Choroid plexus epithelial cell (primary cell): ENCODE results near the gene GALC.
"Not testable (repeated sequence)": the region's sequence is repeated elsewhere in the genome, so short reads cannot be mapped to it uniquely, and the experiment has no call there.

Source experiments
- DNase-seq: peaks from one replicate; pipeline ENCODE4 v3.0.0-alpha.2; 2010; ENCODE audit warnings: low read depth
- H3K4me3 ChIP-seq: 2 replicates; pipeline ENCODE4 v1.5.1; 2011; ENCODE audit warnings: low read depth, mild to moderate bottlenecking, control low read depth, low read length, moderate library complexity
- CTCF ChIP-seq: conservative IDR thresholded peaks from 2 replicates; pipeline ENCODE4 v1.5.1; 2011; ENCODE audit warnings: low read depth, mild to moderate bottlenecking, control low read depth, inconsistent platforms, low read length, moderate library complexity

GALC gene

DNA sequence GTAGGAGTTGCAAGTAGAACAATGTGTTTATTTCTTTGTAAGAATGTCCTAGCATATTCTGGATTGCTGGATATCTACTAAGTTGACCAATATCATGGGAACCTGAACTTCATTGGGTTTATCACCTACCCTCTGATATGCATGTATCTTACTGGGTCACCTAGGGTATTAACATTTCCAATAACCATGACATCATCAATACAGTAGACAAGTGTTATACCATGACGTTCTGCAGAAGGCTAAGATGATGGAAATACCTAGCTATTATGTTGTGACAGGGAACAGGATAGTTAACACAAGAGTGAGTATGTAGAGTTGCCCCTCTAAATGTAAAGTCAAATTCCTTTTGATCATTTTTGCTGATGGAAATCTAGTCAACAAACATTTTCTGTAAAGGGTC, 37.9 kb upstream of the GALC start:
- H3K4me3 ChIP-seq = no peak overlapping the region
- no peak for DNase-seq
- no peak for TF ChIP-seq CTCF

DNA sequence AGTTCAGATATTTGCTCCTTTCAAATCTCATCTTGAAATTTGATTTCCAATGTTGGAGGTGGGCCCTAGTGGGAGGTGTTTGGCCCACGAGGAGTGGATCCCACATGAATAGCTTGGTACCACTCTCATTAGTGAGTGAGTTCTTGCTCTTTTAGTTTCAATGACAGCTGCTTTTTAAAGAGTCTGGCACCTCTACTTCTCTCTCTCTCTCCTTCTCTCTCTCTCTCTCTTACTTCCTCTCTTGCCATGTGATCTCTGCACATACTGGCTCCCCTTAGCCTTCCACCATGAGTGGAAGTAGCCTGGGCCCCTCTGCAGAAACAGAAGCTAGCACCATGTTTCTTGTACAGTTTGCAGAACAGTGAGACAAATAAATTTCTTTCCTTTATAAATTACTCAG, 37.1 kb upstream of the GALC start:
- no peak for TF ChIP-seq CTCF
- H3K4me3 ChIP-seq = no peak overlapping the region
- no peak for DNase-seq

- DNase-seq = no peak
- TF ChIP-seq CTCF = no peak
- H3K4me3 ChIP-seq = no peak overlapping the region
These were observed 36.5 kb upstream of the GALC start for GRCh38 chr14:88029500-88029899.

- TF ChIP-seq CTCF = no peak
- DNase-seq = no peak
- no peak overlapping the region for H3K4me3 ChIP-seq
These were observed 33.9 kb upstream of the GALC start for GRCh38 chr14:88026890-88027289.

DNA sequence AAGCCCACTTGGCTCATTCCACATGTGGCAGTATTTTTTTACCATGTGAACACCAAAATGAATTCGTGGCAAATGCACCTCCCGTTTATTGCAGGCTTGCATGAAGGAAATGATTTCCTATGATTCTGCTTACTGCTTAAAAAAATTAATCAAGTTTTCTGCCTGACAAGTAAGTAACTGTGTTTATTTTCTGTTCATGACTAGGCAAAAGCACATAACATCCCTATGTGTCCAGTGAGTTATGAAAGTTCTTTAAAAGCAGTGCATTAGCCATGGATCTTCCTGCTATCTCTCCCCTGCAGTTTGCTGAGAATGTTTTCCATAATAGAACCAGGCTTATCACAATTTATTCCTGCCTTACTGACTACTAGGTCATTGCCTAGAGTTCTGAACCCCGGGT, 32.3 kb upstream of the GALC start:
- DNase-seq = no peak
- no peak overlapping the region for H3K4me3 ChIP-seq
- no peak for TF ChIP-seq CTCF

DNA sequence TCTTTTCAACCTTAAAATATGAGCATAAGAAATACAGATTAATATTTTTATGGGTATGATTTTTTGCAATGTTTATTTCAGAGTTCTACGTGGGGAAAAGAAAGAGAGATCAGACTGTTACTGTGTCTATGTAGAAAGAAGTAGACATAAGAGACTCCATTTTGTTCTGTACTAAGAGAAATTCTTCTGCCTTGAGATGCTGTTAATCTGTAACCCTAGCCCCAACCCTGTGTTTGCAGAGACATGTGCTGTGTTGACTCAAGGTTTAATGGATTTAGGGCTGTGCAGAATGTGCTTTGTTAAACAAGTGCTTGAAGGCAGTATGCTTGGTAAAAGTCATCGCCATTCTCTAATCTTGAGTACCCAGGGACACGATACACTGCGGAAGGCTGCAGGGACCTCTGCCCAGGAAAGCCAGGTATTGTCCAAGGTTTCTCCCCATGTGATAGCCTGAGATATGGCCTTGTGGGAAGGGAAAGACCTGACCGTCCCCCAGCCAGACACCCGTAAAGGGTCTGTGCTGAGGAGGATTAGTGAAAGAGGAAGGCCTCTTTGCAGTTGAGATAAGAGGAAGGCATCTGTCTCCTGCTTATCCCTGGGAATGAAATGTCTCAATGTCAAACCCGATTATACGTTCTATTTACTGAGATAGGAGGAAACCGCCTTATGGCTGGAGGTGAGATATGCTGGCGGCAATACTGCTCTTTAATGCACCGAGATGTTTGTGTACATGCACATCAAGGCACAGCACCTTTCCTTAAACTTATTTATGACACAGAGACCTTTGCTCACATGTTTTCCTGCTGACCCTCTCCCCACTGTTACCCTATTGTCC, 31.5 kb upstream of the GALC start:
- DNase-seq, H3K4me3 ChIP-seq: not testable (repeated sequence)

GRCh38 chr14:88023658-88024187, 30.7 kb upstream of the GALC start:
- TF ChIP-seq CTCF = no peak
- no peak for DNase-seq
- H3K4me3 ChIP-seq = no peak overlapping the region
